CD14-positive monocyte (primary cell): ENCODE data around the gene PAFAH1B2. TPM values are rescaled to one million over a fixed set of nuclear protein-coding genes. Genes with fewer than 3 reads are reported as not detected.
A peak's percentile ranks its signal among the peaks of the same experiment; 100 is the strongest.

Source experiments
- DNase-seq, 3 donors: peaks; one replicate each; pipeline ENCODE4 v3.0.0-alpha.2; 2011 to 2022
- H2AFZ ChIP-seq: 2 replicates; pipeline ENCODE4 v1.6.0; 2012; ENCODE audit warnings: mild to moderate bottlenecking, low read depth, low read length, inconsistent platforms; ENCODE audit not compliant: insufficient read depth, poor library complexity, severe bottlenecking
- H3K27ac ChIP-seq, 2 donors: 1 replicate in 1 of 2; 2 replicates in 1 of 2; pipeline ENCODE4 v1.5.1; 2012 to 2013; ENCODE audit warnings: low read length in 2 of 2, control low read depth in 1 of 2, inconsistent platforms in 1 of 2, low read depth in 1 of 2, mild to moderate bottlenecking in 1 of 2
- H3K27me3 ChIP-seq, 2 donors: one replicate each; pipeline versions ENCODE4 v1.6.0 to v1.6.1; 2011 to 2013; ENCODE audit warnings: low read length in 2 of 2; ENCODE audit not compliant: control insufficient read depth in 2 of 2, insufficient read depth in 2 of 2
- H3K36me3 ChIP-seq, 2 donors: replicated peaks in 1 of 2; 1 replicate in 1 of 2; 2 replicates in 1 of 2; pipeline versions ENCODE4 v1.5.1 to v1.6.1; 2012 to 2013; ENCODE audit warnings: low read length in 2 of 2, control low read depth in 1 of 2, inconsistent platforms in 1 of 2, mild to moderate bottlenecking in 1 of 2; ENCODE audit not compliant: insufficient read depth in 2 of 2, control insufficient read depth in 1 of 2
- H3K4me1 ChIP-seq, 2 donors: 1 replicate in 1 of 2; 2 replicates in 1 of 2; pipeline versions ENCODE4 v1.5.1 to v1.6.1; 2012 to 2013; ENCODE audit warnings: low read length in 2 of 2, control low read depth in 1 of 2, inconsistent platforms in 1 of 2, mild to moderate bottlenecking in 1 of 2, moderate library complexity in 1 of 2; ENCODE audit not compliant: insufficient read depth in 2 of 2, control insufficient read depth in 1 of 2
- H3K4me2 ChIP-seq: replicated peaks from 2 replicates; pipeline ENCODE3; 2012; ENCODE audit warnings: low read length, moderate library complexity, mild to moderate bottlenecking; ENCODE audit not compliant: poor library complexity, severe bottlenecking; ENCODE audit errors: extremely low read depth
- H3K4me3 ChIP-seq, 3 experiments: fragments of 200-600 bp in 1 of 3; sonication (generic) in 1 of 3; replicated peaks in 1 of 3; 1 replicate in 2 of 3; 2 replicates in 1 of 3; pipeline ENCODE4 v1.5.1; 2011 to 2013; ENCODE audit warnings: low read length in 3 of 3, mild to moderate bottlenecking in 3 of 3, control low read depth in 2 of 3, low read depth in 2 of 3, inconsistent platforms in 1 of 3, moderate library complexity in 1 of 3
- H3K79me2 ChIP-seq: 2 replicates; pipeline ENCODE4 v1.6.0; 2012; ENCODE audit warnings: mild to moderate bottlenecking, control low read depth, inconsistent platforms, low read length, moderate library complexity; ENCODE audit not compliant: insufficient read depth
- H3K9ac ChIP-seq: 2 replicates; pipeline ENCODE4 v1.6.0; 2017; ENCODE audit warnings: low read length, mild to moderate bottlenecking; ENCODE audit not compliant: insufficient read depth, poor library complexity, severe bottlenecking
- H3K9me3 ChIP-seq, 2 donors: replicated peaks in 1 of 2; 1 replicate in 1 of 2; 2 replicates in 1 of 2; pipeline versions ENCODE4 v1.5.1 to v1.6.1; 2012 to 2013; ENCODE audit warnings: low read length in 2 of 2, control low read depth in 1 of 2; ENCODE audit not compliant: control insufficient read depth in 1 of 2, insufficient read depth in 1 of 2
- H4K20me1 ChIP-seq: 2 replicates; pipeline ENCODE4 v1.6.0; 2012; ENCODE audit warnings: mild to moderate bottlenecking, low read length, control low read depth, moderate library complexity; ENCODE audit not compliant: insufficient read depth
- H3K27ac Mint-ChIP-seq, 7 donors: one replicate each; pipeline ENCODE4 v1.8.0; 2020; ENCODE audit warnings: mild to moderate bottlenecking in 7 of 7, mixed read lengths in 7 of 7, moderate library complexity in 6 of 7, inconsistent platforms in 2 of 7
- H3K27me3 Mint-ChIP-seq, 3 donors: one replicate each; pipeline ENCODE4 v1.8.0; 2021 to 2022; ENCODE audit warnings: low read depth in 3 of 3, mild to moderate bottlenecking in 3 of 3, mixed read lengths in 3 of 3, moderate library complexity in 3 of 3, inconsistent platforms in 1 of 3
- H3K36me3 Mint-ChIP-seq, 2 donors: one replicate each; pipeline ENCODE4 v1.8.0; 2020; ENCODE audit warnings: mixed read lengths in 2 of 2, inconsistent platforms in 1 of 2, mild to moderate bottlenecking in 1 of 2
- H3K4me1 Mint-ChIP-seq: one replicate; pipeline ENCODE4 v1.8.0; 2020; ENCODE audit warnings: mild to moderate bottlenecking, mixed read lengths
- H3K4me3 Mint-ChIP-seq, 2 donors: one replicate each; pipeline ENCODE4 v1.8.0; 2020; ENCODE audit warnings: mild to moderate bottlenecking in 2 of 2, mixed read lengths in 2 of 2, moderate library complexity in 1 of 2
- H3K9me3 Mint-ChIP-seq, 7 donors: one replicate each; pipeline ENCODE4 v1.8.0; 2020 to 2022; ENCODE audit warnings: mixed read lengths in 7 of 7, mild to moderate bottlenecking in 6 of 7, moderate library complexity in 6 of 7, inconsistent platforms in 2 of 7
- WGBS: methylation state at CpG from one replicate; pipeline ENCODE4 v1.1.5; 2013; ENCODE audit warnings: missing lambda C conversion rate; ENCODE audit not compliant: insufficient coverage; 5-methylcytosine and 5-hydroxymethylcytosine counted together
- intact Hi-C, 2 donors: fragments of 100-400 bp; cut with micrococcal nuclease; formaldehyde crosslinking; loops; one replicate each; pipeline versions ENCODE4 v1.15.0 to v1.15.1; 2023
- polyA plus RNA-seq, 3 donors: library from polyadenylated mRNA; depleted of rRNA in 1 of 3; unstranded in 2 of 3; stranded (reverse) in 1 of 3; fragments of 300-500 nt in 2 of 3; fragments of >200 nt in 1 of 3; fragmentation: Illumina TruSeq in 2 of 3; gene quantifications; 1 replicate in 2 of 3; 2 replicates in 1 of 3; pipeline ENCODE4 v1.2.3, GENCODE V29; 2012 to 2021
- TF ChIP-seq, protein P1 (sequence below): fragments of 200-600 bp; IDR thresholded peaks from one replicate; pipeline ENCODE4 v1.8.0; 2022; ENCODE audit warnings: antibody characterized with exemption, mild to moderate bottlenecking

Gene PAFAH1B2
- polyA plus RNA-seq, 3 donors = 16.9 to 25.1 (median 23.7) TPM

DNA sequence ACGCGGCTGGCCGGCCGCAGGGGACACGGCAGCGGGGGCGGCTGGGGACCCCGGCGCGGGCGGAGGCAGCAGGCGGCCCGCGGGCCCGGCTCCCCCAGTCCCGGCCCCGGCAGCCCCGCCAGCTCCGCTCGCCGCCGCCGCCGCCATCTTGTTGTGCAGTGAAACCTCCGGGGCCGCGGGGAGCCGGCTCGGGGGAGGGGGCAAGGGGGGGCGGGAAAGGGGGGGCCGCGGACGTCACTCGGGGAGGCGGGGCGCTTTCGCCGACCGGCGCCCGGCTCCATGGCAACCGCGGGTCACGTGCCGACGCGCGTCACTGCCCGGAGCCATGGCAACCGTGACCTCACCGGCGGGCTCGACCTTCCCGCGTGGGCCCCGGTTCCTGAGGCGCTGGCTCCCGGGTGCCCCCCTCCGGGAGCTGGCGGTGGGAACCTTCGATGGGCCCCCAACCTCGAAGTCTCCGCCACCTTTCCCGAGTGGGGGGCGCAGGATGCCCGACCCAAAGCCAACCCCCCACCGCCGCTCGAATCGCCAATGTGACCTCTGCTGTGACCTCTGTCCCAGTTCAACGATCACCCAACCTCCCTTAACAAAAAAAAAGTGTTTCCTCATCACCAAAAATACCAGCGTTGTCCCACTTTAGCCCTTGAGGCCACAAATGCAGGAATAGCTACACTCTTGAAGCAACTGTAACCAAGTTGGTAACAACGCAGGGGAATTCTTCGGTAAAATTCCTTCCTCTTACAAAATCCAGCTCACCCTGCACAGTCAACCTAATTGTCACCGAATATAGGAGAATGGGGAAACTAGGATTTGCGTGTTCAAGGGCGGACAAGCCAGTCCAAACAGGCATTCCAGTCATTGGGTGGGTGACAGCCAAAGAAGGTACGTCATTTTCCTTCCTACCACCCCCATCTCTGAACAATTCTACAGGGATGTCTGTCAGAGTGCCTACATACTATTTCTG lies 45.5 kb upstream of the PAFAH1B2 start, which contains the start of gene SIK3:
Gene SIK3, minus strand, starts transcription at position 160 of the 964 bp plus-strand sequence. Its CDS starts 13 bp downstream, at position 147.
- peaks cover 38 to 40% of the 10 kb centered on the region in 2 donors for H3K4me1 ChIP-seq
- Mint-ChIP-seq H3K9me3 (peaks cover 0 to 2% (median 0%) of the 10 kb centered on the region in 7 donors), H3K36me3 (no peaks in the 10 kb centered on the region), H3K27me3 (no peaks in the 10 kb centered on the region), H3K4me3 (peak within 1 kb of the TSS; percentile 99 to 100), H3K27ac (peak within 1 kb of the TSS; percentile 98 to 100 (median 99)), H3K4me1 (peaks cover 45% of the 10 kb centered on the region)
- peak within 1 kb of the TSS; percentile 83 for H3K4me2 ChIP-seq
- H3K36me3 ChIP-seq = no peaks in the 10 kb centered on the region
- peak within 1 kb of the TSS; percentile 85 to 97 (median 89) for H3K4me3 ChIP-seq
- H3K27ac ChIP-seq = peak within 1 kb of the TSS; percentile 82 to 97
- WGBS = under 1% methylated on average over 52 of the region's 78 CpGs
- TF ChIP-seq, protein P1, sequence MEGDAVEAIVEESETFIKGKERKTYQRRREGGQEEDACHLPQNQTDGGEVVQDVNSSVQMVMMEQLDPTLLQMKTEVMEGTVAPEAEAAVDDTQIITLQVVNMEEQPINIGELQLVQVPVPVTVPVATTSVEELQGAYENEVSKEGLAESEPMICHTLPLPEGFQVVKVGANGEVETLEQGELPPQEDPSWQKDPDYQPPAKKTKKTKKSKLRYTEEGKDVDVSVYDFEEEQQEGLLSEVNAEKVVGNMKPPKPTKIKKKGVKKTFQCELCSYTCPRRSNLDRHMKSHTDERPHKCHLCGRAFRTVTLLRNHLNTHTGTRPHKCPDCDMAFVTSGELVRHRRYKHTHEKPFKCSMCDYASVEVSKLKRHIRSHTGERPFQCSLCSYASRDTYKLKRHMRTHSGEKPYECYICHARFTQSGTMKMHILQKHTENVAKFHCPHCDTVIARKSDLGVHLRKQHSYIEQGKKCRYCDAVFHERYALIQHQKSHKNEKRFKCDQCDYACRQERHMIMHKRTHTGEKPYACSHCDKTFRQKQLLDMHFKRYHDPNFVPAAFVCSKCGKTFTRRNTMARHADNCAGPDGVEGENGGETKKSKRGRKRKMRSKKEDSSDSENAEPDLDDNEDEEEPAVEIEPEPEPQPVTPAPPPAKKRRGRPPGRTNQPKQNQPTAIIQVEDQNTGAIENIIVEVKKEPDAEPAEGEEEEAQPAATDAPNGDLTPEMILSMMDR = peak; percentile 45
- peaks cover 41% of the 10 kb centered on the region for H4K20me1 ChIP-seq
- H3K27me3 ChIP-seq = no peaks in the 10 kb centered on the region
- peak within 1 kb of the TSS; percentile 79 for H2AFZ ChIP-seq
- H3K9ac ChIP-seq = peak within 1 kb of the TSS; percentile 97
- peak; percentile 92 to 95 (median 93) for DNase-seq
- intact Hi-C loops = loop anchor here in 1 of 2 donors (5.0 kb wide), 3 partner anchors 96 to 186 kb away; no protein-coding TSS in a partner anchor
- no peaks in the 10 kb centered on the region for H3K9me3 ChIP-seq
- peaks cover 46% of the 10 kb centered on the region for H3K79me2 ChIP-seq

DNA sequence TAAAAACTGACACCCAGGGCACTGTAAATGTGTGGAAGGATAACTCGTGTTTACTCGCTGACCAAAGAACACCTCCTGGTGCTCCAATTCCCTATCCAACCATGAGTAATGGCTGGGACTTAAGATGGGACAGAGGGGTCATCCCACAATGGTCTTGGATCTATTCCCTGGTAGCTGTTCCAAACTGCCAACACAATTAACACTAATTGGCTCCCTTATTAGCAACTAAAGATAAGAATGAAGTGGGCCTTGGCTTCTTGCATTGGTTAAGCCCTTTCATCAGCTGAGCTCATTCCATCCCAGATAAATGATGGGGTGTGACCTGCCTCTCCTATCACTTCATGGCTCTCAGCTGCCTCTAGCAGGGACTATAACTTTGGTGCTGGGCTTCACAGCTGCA lies 44.4 kb upstream of the PAFAH1B2 start:
- H3K9me3 ChIP-seq = no peaks in the 10 kb centered on the region
- Mint-ChIP-seq H3K27ac (peak overlapping the region; percentile 98 to 99 (median 98)), H3K4me3 (no peak overlapping the region), H3K9me3 (peaks cover 0 to 2% (median 0%) of the 10 kb centered on the region in 7 donors), H3K27me3 (no peaks in the 10 kb centered on the region), H3K4me1 (peaks cover 35% of the 10 kb centered on the region), H3K36me3 (no peaks in the 10 kb centered on the region)
- DNase-seq = no peak
- no peak overlapping the region for H3K9ac ChIP-seq
- no peaks in the 10 kb centered on the region for H3K27me3 ChIP-seq
- H3K4me3 ChIP-seq = no peak overlapping the region
- H3K4me1 ChIP-seq = peaks cover 29 to 30% of the 10 kb centered on the region in 2 donors
- H3K27ac ChIP-seq = peak overlapping the region in 1 of 2 donors; percentile 97
- WGBS = no CpG with 5 or more reads among the region's 2 CpGs
- no peak overlapping the region for H2AFZ ChIP-seq
- peaks cover 30% of the 10 kb centered on the region for H4K20me1 ChIP-seq
- H3K36me3 ChIP-seq = no peaks in the 10 kb centered on the region
- peaks cover 34% of the 10 kb centered on the region for H3K79me2 ChIP-seq
- no peak overlapping the region for H3K4me2 ChIP-seq
- TF ChIP-seq, protein P1 = no peak
- intact Hi-C loops = loop anchor here in 1 of 2 donors (5.0 kb wide), 3 partner anchors 97 to 187 kb away; no protein-coding TSS in a partner anchor
